Activated CD4-positive, alpha-beta T cell treated with anti-CD3 and anti-CD28 coated beads, Interleukin-2, Interleukin-4, amounts not matched to agents 100 ng/mL and 50 ng/mL, durations not matched to agents 16 hours and 8 hours (primary cell): ENCODE data around the gene LRSAM1.

ENCODE experiments used
- DNase-seq: peaks from one replicate; pipeline ENCODE4 v3.0.0-alpha.2; 2020; ENCODE audit warnings: low spot score

The LRSAM1 gene

GRCh38 chr9:127426756-127427155, 24.6 kb upstream of the LRSAM1 start:
- DNase-seq, result peak; percentile 79

GRCh38 chr9:127428348-127428747, 23.0 kb upstream of the LRSAM1 start:
- no peak for DNase-seq

- no peak for DNase-seq
Measured at GRCh38 chr9:127430415-127430814, 20.9 kb upstream of the LRSAM1 start.

- peak; percentile 48 for DNase-seq
Measured at GRCh38 chr9:127437497-127438264, 13.6 kb upstream of the LRSAM1 start.

- DNase-seq, result no peak
Measured at GRCh38 chr9:127438394-127438793, 12.9 kb upstream of the LRSAM1 start.

GRCh38 chr9:127444283-127444920, 6.9 kb upstream of the LRSAM1 start:
- DNase-seq, result peak; percentile 7

- DNase-seq, result peak; percentile 33
Measured at GRCh38 chr9:127444921-127445850, 6.1 kb upstream of the LRSAM1 start.

- DNase-seq, result peak; percentile 33
Measured at GRCh38 chr9:127445851-127446712, 5.2 kb upstream of the LRSAM1 start.

GRCh38 chr9:127446713-127447415, 4.4 kb upstream of the LRSAM1 start:
- no peak for DNase-seq

- no peak for DNase-seq
Measured at GRCh38 chr9:127447416-127448111, 3.7 kb upstream of the LRSAM1 start.

- peak; percentile 11 for DNase-seq
Measured at GRCh38 chr9:127448112-127448805, 3.1 kb upstream of the LRSAM1 start.

- peak; percentile 8 for DNase-seq
Measured at GRCh38 chr9:127449332-127449966, 1.9 kb upstream of the LRSAM1 start.

- peak; percentile 20 for DNase-seq
Measured at GRCh38 chr9:127450243-127450760, 1.0 kb upstream of the LRSAM1 start.

- no peak for DNase-seq
Measured at GRCh38 chr9:127451608-127451857, 223 bp downstream of the LRSAM1 start.

- peak; percentile 65 for DNase-seq
Measured at GRCh38 chr9:127451858-127452656, 747 bp downstream of the LRSAM1 start.

- DNase-seq, result no peak
Measured at GRCh38 chr9:127452691-127453090, 1.4 kb downstream of the LRSAM1 start.

GRCh38 chr9:127455324-127455992, 4.1 kb downstream of the LRSAM1 start:
- peak; percentile 37 for DNase-seq
